ENCODE results near the gene RHNO1.

Gene RHNO1

GRCh38 chr12:2891240-2892053 lies 14.4 kb downstream of the RHNO1 start (continued):
- TF ChIP-seq, protein P1, sequence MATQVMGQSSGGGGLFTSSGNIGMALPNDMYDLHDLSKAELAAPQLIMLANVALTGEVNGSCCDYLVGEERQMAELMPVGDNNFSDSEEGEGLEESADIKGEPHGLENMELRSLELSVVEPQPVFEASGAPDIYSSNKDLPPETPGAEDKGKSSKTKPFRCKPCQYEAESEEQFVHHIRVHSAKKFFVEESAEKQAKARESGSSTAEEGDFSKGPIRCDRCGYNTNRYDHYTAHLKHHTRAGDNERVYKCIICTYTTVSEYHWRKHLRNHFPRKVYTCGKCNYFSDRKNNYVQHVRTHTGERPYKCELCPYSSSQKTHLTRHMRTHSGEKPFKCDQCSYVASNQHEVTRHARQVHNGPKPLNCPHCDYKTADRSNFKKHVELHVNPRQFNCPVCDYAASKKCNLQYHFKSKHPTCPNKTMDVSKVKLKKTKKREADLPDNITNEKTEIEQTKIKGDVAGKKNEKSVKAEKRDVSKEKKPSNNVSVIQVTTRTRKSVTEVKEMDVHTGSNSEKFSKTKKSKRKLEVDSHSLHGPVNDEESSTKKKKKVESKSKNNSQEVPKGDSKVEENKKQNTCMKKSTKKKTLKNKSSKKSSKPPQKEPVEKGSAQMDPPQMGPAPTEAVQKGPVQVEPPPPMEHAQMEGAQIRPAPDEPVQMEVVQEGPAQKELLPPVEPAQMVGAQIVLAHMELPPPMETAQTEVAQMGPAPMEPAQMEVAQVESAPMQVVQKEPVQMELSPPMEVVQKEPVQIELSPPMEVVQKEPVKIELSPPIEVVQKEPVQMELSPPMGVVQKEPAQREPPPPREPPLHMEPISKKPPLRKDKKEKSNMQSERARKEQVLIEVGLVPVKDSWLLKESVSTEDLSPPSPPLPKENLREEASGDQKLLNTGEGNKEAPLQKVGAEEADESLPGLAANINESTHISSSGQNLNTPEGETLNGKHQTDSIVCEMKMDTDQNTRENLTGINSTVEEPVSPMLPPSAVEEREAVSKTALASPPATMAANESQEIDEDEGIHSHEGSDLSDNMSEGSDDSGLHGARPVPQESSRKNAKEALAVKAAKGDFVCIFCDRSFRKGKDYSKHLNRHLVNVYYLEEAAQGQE (tag by site-specific recombination; IDR thresholded peaks at IDR 0.05) = no peak
- TF ChIP-seq ZFP69B (tag by site-specific recombination; IDR thresholded peaks at IDR 0.05) = no peak
- TF ChIP-seq ZNF707 (tag by site-specific recombination; IDR thresholded peaks at IDR 0.05) = no peak
- no peak for TF ChIP-seq ZNF132 (tag by site-specific recombination; IDR thresholded peaks at IDR 0.05; ENCODE audit: borderline replicate concordance)
- no peak for TF ChIP-seq ZNF664 (tag by site-specific recombination; IDR thresholded peaks at IDR 0.05)
- no peak for TF ChIP-seq ZBTB21 (tag by site-specific recombination; IDR thresholded peaks at IDR 0.05)
- no peak for TF ChIP-seq ZNF549 (tag by site-specific recombination; IDR thresholded peaks at IDR 0.05)
- TF ChIP-seq, protein P2, sequence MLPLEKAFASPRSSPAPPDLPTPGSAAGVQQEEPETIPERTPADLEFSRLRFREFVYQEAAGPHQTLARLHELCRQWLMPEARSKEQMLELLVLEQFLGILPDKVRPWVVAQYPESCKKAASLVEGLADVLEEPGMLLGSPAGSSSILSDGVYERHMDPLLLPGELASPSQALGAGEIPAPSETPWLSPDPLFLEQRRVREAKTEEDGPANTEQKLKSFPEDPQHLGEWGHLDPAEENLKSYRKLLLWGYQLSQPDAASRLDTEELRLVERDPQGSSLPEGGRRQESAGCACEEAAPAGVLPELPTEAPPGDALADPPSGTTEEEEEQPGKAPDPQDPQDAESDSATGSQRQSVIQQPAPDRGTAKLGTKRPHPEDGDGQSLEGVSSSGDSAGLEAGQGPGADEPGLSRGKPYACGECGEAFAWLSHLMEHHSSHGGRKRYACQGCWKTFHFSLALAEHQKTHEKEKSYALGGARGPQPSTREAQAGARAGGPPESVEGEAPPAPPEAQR (tag by site-specific recombination; IDR thresholded peaks at IDR 0.05) = no peak
- TF ChIP-seq ZBTB26 (tag by site-specific recombination; optimal IDR thresholded peaks at IDR 0.05) = no peak
- TF ChIP-seq EGR2 (tag by site-specific recombination; IDR thresholded peaks at IDR 0.05; ENCODE audit: low read depth) = no peak
- no peak for TF ChIP-seq ZNF837 (tag by site-specific recombination; IDR thresholded peaks at IDR 0.05)
- no peak for TF ChIP-seq HIC1 (tag by site-specific recombination; IDR thresholded peaks at IDR 0.05)
- TF ChIP-seq ZNF529 (tag by site-specific recombination; IDR thresholded peaks at IDR 0.05; ENCODE audit: insufficient replicate concordance) = no peak
- TF ChIP-seq, protein P3, sequence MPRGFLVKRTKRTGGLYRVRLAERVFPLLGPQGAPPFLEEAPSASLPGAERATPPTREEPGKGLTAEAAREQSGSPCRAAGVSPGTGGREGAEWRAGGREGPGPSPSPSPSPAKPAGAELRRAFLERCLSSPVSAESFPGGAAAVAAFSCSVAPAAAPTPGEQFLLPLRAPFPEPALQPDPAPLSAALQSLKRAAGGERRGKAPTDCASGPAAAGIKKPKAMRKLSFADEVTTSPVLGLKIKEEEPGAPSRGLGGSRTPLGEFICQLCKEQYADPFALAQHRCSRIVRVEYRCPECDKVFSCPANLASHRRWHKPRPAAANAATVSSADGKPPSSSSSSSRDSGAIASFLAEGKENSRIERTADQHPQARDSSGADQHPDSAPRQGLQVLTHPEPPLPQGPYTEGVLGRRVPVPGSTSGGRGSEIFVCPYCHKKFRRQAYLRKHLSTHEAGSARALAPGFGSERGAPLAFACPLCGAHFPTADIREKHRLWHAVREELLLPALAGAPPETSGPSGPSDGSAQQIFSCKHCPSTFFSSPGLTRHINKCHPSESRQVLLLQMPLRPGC (tag by site-specific recombination; IDR thresholded peaks at IDR 0.05) = no peak
- TF ChIP-seq ZNF792 (tag by site-specific recombination; IDR thresholded peaks at IDR 0.05) = 0 out of 2 replicates have a peak, but pooled peaks have one; percentile 17
- TF ChIP-seq ZNF221 (tag by site-specific recombination; IDR thresholded peaks at IDR 0.05; ENCODE audit: borderline replicate concordance) = no peak
- TF ChIP-seq ZEB2 (tag by site-specific recombination; IDR thresholded peaks at IDR 0.05) = no peak
- TF ChIP-seq ZNF513 (tag by site-specific recombination; IDR thresholded peaks at IDR 0.05) = no peak
- no peak for TF ChIP-seq ZNF114 (tag by site-specific recombination; IDR thresholded peaks at IDR 0.05)
- TF ChIP-seq ZBTB20 (tag by site-specific recombination; IDR thresholded peaks at IDR 0.05) = peak; percentile 22; the same call in 1 of the 2 replicates
- TF ChIP-seq, protein P4, sequence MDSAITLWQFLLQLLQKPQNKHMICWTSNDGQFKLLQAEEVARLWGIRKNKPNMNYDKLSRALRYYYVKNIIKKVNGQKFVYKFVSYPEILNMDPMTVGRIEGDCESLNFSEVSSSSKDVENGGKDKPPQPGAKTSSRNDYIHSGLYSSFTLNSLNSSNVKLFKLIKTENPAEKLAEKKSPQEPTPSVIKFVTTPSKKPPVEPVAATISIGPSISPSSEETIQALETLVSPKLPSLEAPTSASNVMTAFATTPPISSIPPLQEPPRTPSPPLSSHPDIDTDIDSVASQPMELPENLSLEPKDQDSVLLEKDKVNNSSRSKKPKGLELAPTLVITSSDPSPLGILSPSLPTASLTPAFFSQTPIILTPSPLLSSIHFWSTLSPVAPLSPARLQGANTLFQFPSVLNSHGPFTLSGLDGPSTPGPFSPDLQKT (IDR thresholded peaks at IDR 0.05; ENCODE audit: borderline replicate concordance, low read depth, low read length) = no peak
- no peak for TF ChIP-seq GLIS1 (tag by site-specific recombination; IDR thresholded peaks at IDR 0.05)
- TF ChIP-seq, protein P5, sequence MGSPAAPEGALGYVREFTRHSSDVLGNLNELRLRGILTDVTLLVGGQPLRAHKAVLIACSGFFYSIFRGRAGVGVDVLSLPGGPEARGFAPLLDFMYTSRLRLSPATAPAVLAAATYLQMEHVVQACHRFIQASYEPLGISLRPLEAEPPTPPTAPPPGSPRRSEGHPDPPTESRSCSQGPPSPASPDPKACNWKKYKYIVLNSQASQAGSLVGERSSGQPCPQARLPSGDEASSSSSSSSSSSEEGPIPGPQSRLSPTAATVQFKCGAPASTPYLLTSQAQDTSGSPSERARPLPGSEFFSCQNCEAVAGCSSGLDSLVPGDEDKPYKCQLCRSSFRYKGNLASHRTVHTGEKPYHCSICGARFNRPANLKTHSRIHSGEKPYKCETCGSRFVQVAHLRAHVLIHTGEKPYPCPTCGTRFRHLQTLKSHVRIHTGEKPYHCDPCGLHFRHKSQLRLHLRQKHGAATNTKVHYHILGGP (tag by site-specific recombination; IDR thresholded peaks at IDR 0.05) = no peak
- no peak for TF ChIP-seq ZNF112 (tag by site-specific recombination; IDR thresholded peaks at IDR 0.05)

Measured in HEK293 (cell line).